Stimulated activated naive CD4-positive, alpha-beta T cell treated with Interleukin-2 at 50 U/mL for 16 hours (primary cell): ENCODE measurements around the gene PPM1M.

ENCODE experiments used
- DNase-seq: peaks from one replicate; lab custom pipeline; 2025; lab: John Stamatoyannopoulos, UW

PPM1M gene

GRCh38 chr3:52295671-52296208, 50.2 kb downstream of the PPM1M start:
- no peak for DNase-seq

GRCh38 chr3:52297242-52298148, 51.9 kb downstream of the PPM1M start:
- DNase-seq, result no peak

- DNase-seq, result no peak
These were observed 52.9 kb downstream of the PPM1M start for GRCh38 chr3:52298149-52299098.

GRCh38 chr3:52299247-52299878, 53.8 kb downstream of the PPM1M start:
- no peak for DNase-seq
